CD14-positive monocyte (primary cell): ENCODE results near the gene CCP110. TPM values are rescaled to one million over a fixed set of nuclear protein-coding genes. Genes with fewer than 3 reads are reported as not detected.

Experiments
- DNase-seq, 3 donors: peaks; one replicate each; pipeline ENCODE4 v3.0.0-alpha.2; 2011 to 2022
- H2AFZ ChIP-seq: 2 replicates; pipeline ENCODE4 v1.6.0; 2012; ENCODE audit warnings: mild to moderate bottlenecking, low read depth, low read length, inconsistent platforms; ENCODE audit not compliant: insufficient read depth, poor library complexity, severe bottlenecking
- H3K27ac ChIP-seq, 2 donors: 1 replicate in 1 of 2; 2 replicates in 1 of 2; pipeline ENCODE4 v1.5.1; 2012 to 2013; ENCODE audit warnings: low read length in 2 of 2, control low read depth in 1 of 2, inconsistent platforms in 1 of 2, low read depth in 1 of 2, mild to moderate bottlenecking in 1 of 2
- H3K27me3 ChIP-seq, 2 donors: one replicate each; pipeline versions ENCODE4 v1.6.0 to v1.6.1; 2011 to 2013; ENCODE audit warnings: low read length in 2 of 2; ENCODE audit not compliant: control insufficient read depth in 2 of 2, insufficient read depth in 2 of 2
- H3K36me3 ChIP-seq, 2 donors: replicated peaks in 1 of 2; 1 replicate in 1 of 2; 2 replicates in 1 of 2; pipeline versions ENCODE4 v1.5.1 to v1.6.1; 2012 to 2013; ENCODE audit warnings: low read length in 2 of 2, control low read depth in 1 of 2, inconsistent platforms in 1 of 2, mild to moderate bottlenecking in 1 of 2; ENCODE audit not compliant: insufficient read depth in 2 of 2, control insufficient read depth in 1 of 2
- H3K4me1 ChIP-seq, 2 donors: 1 replicate in 1 of 2; 2 replicates in 1 of 2; pipeline versions ENCODE4 v1.5.1 to v1.6.1; 2012 to 2013; ENCODE audit warnings: low read length in 2 of 2, control low read depth in 1 of 2, inconsistent platforms in 1 of 2, mild to moderate bottlenecking in 1 of 2, moderate library complexity in 1 of 2; ENCODE audit not compliant: insufficient read depth in 2 of 2, control insufficient read depth in 1 of 2
- H3K4me2 ChIP-seq: replicated peaks from 2 replicates; pipeline ENCODE3; 2012; ENCODE audit warnings: low read length, moderate library complexity, mild to moderate bottlenecking; ENCODE audit not compliant: poor library complexity, severe bottlenecking; ENCODE audit errors: extremely low read depth
- H3K4me3 ChIP-seq, 3 experiments: fragments of 200-600 bp in 1 of 3; sonication (generic) in 1 of 3; replicated peaks in 1 of 3; 1 replicate in 2 of 3; 2 replicates in 1 of 3; pipeline ENCODE4 v1.5.1; 2011 to 2013; ENCODE audit warnings: low read length in 3 of 3, mild to moderate bottlenecking in 3 of 3, control low read depth in 2 of 3, low read depth in 2 of 3, inconsistent platforms in 1 of 3, moderate library complexity in 1 of 3
- H3K79me2 ChIP-seq: 2 replicates; pipeline ENCODE4 v1.6.0; 2012; ENCODE audit warnings: mild to moderate bottlenecking, control low read depth, inconsistent platforms, low read length, moderate library complexity; ENCODE audit not compliant: insufficient read depth
- H3K9ac ChIP-seq: 2 replicates; pipeline ENCODE4 v1.6.0; 2017; ENCODE audit warnings: low read length, mild to moderate bottlenecking; ENCODE audit not compliant: insufficient read depth, poor library complexity, severe bottlenecking
- H3K9me3 ChIP-seq, 2 donors: replicated peaks in 1 of 2; 1 replicate in 1 of 2; 2 replicates in 1 of 2; pipeline versions ENCODE4 v1.5.1 to v1.6.1; 2012 to 2013; ENCODE audit warnings: low read length in 2 of 2, control low read depth in 1 of 2; ENCODE audit not compliant: control insufficient read depth in 1 of 2, insufficient read depth in 1 of 2
- H4K20me1 ChIP-seq: 2 replicates; pipeline ENCODE4 v1.6.0; 2012; ENCODE audit warnings: mild to moderate bottlenecking, low read length, control low read depth, moderate library complexity; ENCODE audit not compliant: insufficient read depth
- H3K27ac Mint-ChIP-seq, 7 donors: one replicate each; pipeline ENCODE4 v1.8.0; 2020; ENCODE audit warnings: mild to moderate bottlenecking in 7 of 7, mixed read lengths in 7 of 7, moderate library complexity in 6 of 7, inconsistent platforms in 2 of 7
- H3K27me3 Mint-ChIP-seq, 3 donors: one replicate each; pipeline ENCODE4 v1.8.0; 2021 to 2022; ENCODE audit warnings: low read depth in 3 of 3, mild to moderate bottlenecking in 3 of 3, mixed read lengths in 3 of 3, moderate library complexity in 3 of 3, inconsistent platforms in 1 of 3
- H3K36me3 Mint-ChIP-seq, 2 donors: one replicate each; pipeline ENCODE4 v1.8.0; 2020; ENCODE audit warnings: mixed read lengths in 2 of 2, inconsistent platforms in 1 of 2, mild to moderate bottlenecking in 1 of 2
- H3K4me1 Mint-ChIP-seq: one replicate; pipeline ENCODE4 v1.8.0; 2020; ENCODE audit warnings: mild to moderate bottlenecking, mixed read lengths
- H3K4me3 Mint-ChIP-seq, 2 donors: one replicate each; pipeline ENCODE4 v1.8.0; 2020; ENCODE audit warnings: mild to moderate bottlenecking in 2 of 2, mixed read lengths in 2 of 2, moderate library complexity in 1 of 2
- H3K9me3 Mint-ChIP-seq, 7 donors: one replicate each; pipeline ENCODE4 v1.8.0; 2020 to 2022; ENCODE audit warnings: mixed read lengths in 7 of 7, mild to moderate bottlenecking in 6 of 7, moderate library complexity in 6 of 7, inconsistent platforms in 2 of 7
- WGBS: methylation state at CpG from one replicate; pipeline ENCODE4 v1.1.5; 2013; ENCODE audit warnings: missing lambda C conversion rate; ENCODE audit not compliant: insufficient coverage; 5-methylcytosine and 5-hydroxymethylcytosine counted together
- intact Hi-C, 2 donors: fragments of 100-400 bp; cut with micrococcal nuclease; formaldehyde crosslinking; loops; one replicate each; pipeline versions ENCODE4 v1.15.0 to v1.15.1; 2023
- polyA plus RNA-seq, 3 donors: library from polyadenylated mRNA; depleted of rRNA in 1 of 3; unstranded in 2 of 3; stranded (reverse) in 1 of 3; fragments of 300-500 nt in 2 of 3; fragments of >200 nt in 1 of 3; fragmentation: Illumina TruSeq in 2 of 3; gene quantifications; 1 replicate in 2 of 3; 2 replicates in 1 of 3; pipeline ENCODE4 v1.2.3, GENCODE V29; 2012 to 2021
- TF ChIP-seq, protein P1 (sequence below): fragments of 200-600 bp; IDR thresholded peaks from one replicate; pipeline ENCODE4 v1.8.0; 2022; ENCODE audit warnings: antibody characterized with exemption, mild to moderate bottlenecking

Gene CCP110
- polyA plus RNA-seq, 3 donors, result 3.5 to 6.2 (median 6.1) TPM

DNA sequence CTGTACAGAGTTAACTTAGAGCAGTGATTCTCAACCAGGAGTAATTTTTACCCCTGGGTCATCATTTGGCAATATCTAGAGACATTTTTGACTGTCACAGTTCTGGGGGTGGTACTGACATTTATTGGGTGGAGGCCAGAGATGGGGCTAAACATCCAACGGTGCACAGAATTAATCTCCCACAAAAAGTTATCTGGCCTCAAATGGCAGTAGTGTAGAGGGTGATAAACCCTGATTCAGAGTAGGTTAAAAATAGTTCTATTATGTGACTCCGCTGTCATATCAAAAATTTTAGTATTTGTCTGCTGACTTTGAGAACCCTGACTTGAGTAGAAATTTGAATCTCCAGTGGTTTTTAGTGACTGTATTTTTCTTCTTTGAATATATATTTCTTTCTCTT, 50.9 kb downstream of the CCP110 start:
- no peak for DNase-seq
- no peak overlapping the region for H3K27ac Mint-ChIP-seq
- no CpG with 5 or more reads among the region's 2 CpGs for WGBS

DNA sequence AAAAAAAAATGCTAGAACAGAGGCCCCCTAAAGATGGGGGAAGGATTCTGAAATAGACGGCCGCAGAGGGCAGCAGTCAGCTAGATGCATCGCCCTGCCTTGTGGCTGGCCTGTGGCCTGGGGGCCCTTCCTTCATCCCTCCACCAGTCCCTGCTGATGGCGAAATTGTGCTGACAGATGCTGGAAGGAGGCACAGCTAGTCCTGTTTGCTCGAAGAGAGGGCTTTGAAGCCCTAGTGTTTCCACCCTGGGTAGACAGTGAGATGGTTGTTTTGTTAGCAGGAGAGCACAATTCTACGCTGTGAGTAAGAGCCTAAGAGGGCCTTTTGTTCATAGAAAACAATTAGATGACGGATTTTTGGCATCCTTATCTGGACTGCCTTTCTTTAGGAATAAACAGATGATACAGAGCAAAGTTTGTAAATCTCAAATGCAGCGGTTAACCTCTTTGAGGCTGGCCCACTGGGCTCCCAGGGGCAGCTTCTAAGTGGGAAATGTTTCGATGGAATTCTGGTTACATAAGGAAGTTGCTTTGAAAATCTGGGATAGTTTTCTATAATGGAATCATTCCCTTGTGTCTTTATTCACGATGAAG, 54.7 kb downstream of the CCP110 start:
- Histone ChIP-seq H4K20me1 (no peaks in the 10 kb centered on the region), H3K36me3 (peaks cover 85 to 95% of the 10 kb centered on the region in 2 donors)
- WGBS, result 93% methylated on average over 6 of the region's 10 CpGs

More for the DNA sequence above, 50.9 kb downstream of the CCP110 start:
- H3K79me2 ChIP-seq, result no peaks in the 10 kb centered on the region
- Mint-ChIP-seq H3K4me3 (no peak overlapping the region), H3K36me3 (peaks cover 78 to 90% of the 10 kb centered on the region in 2 donors), H3K4me1 (peaks cover 2% of the 10 kb centered on the region), H3K27me3 (no peaks in the 10 kb centered on the region), H3K9me3 (peaks cover 0 to 8% (median 2%) of the 10 kb centered on the region in 7 donors)
- no peak overlapping the region for H3K4me3 ChIP-seq
- H2AFZ ChIP-seq, result no peak overlapping the region
- H3K4me2 ChIP-seq, result no peak overlapping the region
- intact Hi-C loops, result no loop called here
- TF ChIP-seq, protein P1, sequence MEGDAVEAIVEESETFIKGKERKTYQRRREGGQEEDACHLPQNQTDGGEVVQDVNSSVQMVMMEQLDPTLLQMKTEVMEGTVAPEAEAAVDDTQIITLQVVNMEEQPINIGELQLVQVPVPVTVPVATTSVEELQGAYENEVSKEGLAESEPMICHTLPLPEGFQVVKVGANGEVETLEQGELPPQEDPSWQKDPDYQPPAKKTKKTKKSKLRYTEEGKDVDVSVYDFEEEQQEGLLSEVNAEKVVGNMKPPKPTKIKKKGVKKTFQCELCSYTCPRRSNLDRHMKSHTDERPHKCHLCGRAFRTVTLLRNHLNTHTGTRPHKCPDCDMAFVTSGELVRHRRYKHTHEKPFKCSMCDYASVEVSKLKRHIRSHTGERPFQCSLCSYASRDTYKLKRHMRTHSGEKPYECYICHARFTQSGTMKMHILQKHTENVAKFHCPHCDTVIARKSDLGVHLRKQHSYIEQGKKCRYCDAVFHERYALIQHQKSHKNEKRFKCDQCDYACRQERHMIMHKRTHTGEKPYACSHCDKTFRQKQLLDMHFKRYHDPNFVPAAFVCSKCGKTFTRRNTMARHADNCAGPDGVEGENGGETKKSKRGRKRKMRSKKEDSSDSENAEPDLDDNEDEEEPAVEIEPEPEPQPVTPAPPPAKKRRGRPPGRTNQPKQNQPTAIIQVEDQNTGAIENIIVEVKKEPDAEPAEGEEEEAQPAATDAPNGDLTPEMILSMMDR, result no peak
- H3K9ac ChIP-seq, result no peak overlapping the region
- H3K36me3 ChIP-seq, result peaks cover 78 to 91% of the 10 kb centered on the region in 2 donors
- H3K4me1 ChIP-seq, result no peaks in the 10 kb centered on the region
- H3K27me3 ChIP-seq, result no peaks in the 10 kb centered on the region
- no peak overlapping the region for H3K27ac ChIP-seq
- H4K20me1 ChIP-seq, result no peaks in the 10 kb centered on the region
- no peaks in the 10 kb centered on the region for H3K9me3 ChIP-seq

More for the DNA sequence above, 54.7 kb downstream of the CCP110 start:
- Histone ChIP-seq H3K4me2 (no peak overlapping the region), H3K9me3 (peaks cover 6 to 7% of the 10 kb centered on the region in 2 donors), H3K27me3 (no peaks in the 10 kb centered on the region), H3K4me3 (no peak overlapping the region), H3K4me1 (no peaks in the 10 kb centered on the region), H3K79me2 (no peaks in the 10 kb centered on the region), H3K27ac (no peak overlapping the region), H2AFZ (no peak overlapping the region), H3K9ac (no peak overlapping the region)
- H3K4me1 Mint-ChIP-seq, result peaks cover 2% of the 10 kb centered on the region
- intact Hi-C loops, result no loop called here
- H3K36me3 Mint-ChIP-seq, result peaks cover 83 to 92% of the 10 kb centered on the region in 2 donors
- H3K9me3 Mint-ChIP-seq, result peaks cover 6 to 18% (median 9%) of the 10 kb centered on the region in 7 donors
- no peaks in the 10 kb centered on the region for H3K27me3 Mint-ChIP-seq
- no peak overlapping the region for H3K4me3 Mint-ChIP-seq
- TF ChIP-seq, protein P1, result no peak
- no peak for DNase-seq
- H3K27ac Mint-ChIP-seq, result peak overlapping the region in 2 of 7 donors; percentile 4 to 14
